DMS153 treated with DMSO at 0.1 percent for 48 hours (cell line): ENCODE measurements around the gene SFXN4.
"Not testable (repeated sequence)": the region's sequence is repeated elsewhere in the genome, so short reads cannot be mapped to it uniquely, and the experiment has no call there.

Experiments
- DNase-seq: peaks from one replicate; lab custom pipeline; 2025; ENCODE audit not compliant: unreplicated experiment; lab: John Stamatoyannopoulos, UW

SFXN4 gene

GRCh38 chr10:119190954-119191785 lies 25.7 kb upstream of the SFXN4 start:
- DNase-seq: no peak

- DNase-seq: no peak
These were observed 24.8 kb upstream of the SFXN4 start for GRCh38 chr10:119190353-119190752.

- DNase-seq: no peak
These were observed 24.3 kb upstream of the SFXN4 start for GRCh38 chr10:119189811-119190282.

- no peak for DNase-seq
These were observed 18.3 kb upstream of the SFXN4 start for GRCh38 chr10:119183664-119184412.

- DNase-seq: not testable (repeated sequence)
These were observed 15.4 kb upstream of the SFXN4 start for GRCh38 chr10:119180850-119181400.

GRCh38 chr10:119178372-119179119 lies 13.0 kb upstream of the SFXN4 start, which contains the start of gene PRDX3:
Gene PRDX3 (minus strand): TSS chr10:119178812. CDS start chr10:119178790, 22 bp downstream.
- DNase-seq: peak; percentile 92

GRCh38 chr10:119177708-119178371 lies 12.3 kb upstream of the SFXN4 start:
- DNase-seq: no peak

GRCh38 chr10:119176166-119176565 lies 10.7 kb upstream of the SFXN4 start:
- no peak for DNase-seq

GRCh38 chr10:119174109-119174508 lies 8.6 kb upstream of the SFXN4 start:
- DNase-seq: no peak

- DNase-seq: no peak
These were observed 1.5 kb upstream of the SFXN4 start for GRCh38 chr10:119167041-119167440.

- no peak for DNase-seq
These were observed 1.1 kb upstream of the SFXN4 start for GRCh38 chr10:119166564-119166963.

- DNase-seq: no peak
These were observed 595 bp upstream of the SFXN4 start for GRCh38 chr10:119166118-119166500.

- no peak for DNase-seq
These were observed 2.9 kb downstream of the SFXN4 start for GRCh38 chr10:119162452-119163092.

- DNase-seq: no peak
These were observed 3.6 kb downstream of the SFXN4 start for GRCh38 chr10:119161680-119162451.

GRCh38 chr10:119159332-119159731 lies 6.2 kb downstream of the SFXN4 start:
- DNase-seq: no peak

- DNase-seq: no peak
These were observed 11.9 kb downstream of the SFXN4 start for GRCh38 chr10:119153661-119154060.

GRCh38 chr10:119153041-119153440 lies 12.5 kb downstream of the SFXN4 start:
- no peak for DNase-seq

- DNase-seq: not testable (repeated sequence)
These were observed 13.9 kb downstream of the SFXN4 start for GRCh38 chr10:119151601-119152000.

- no peak for DNase-seq
These were observed 15.8 kb downstream of the SFXN4 start for GRCh38 chr10:119149729-119150128.
